Neural cell (in vitro differentiated cells): ENCODE measurements around the gene BLCAP. TPM values are rescaled to one million over a fixed set of nuclear protein-coding genes. Genes with fewer than 3 reads are reported as not detected.

Experiments used
- H2AFZ ChIP-seq: fragments of 200-600, 300-800 bp; sonication (generic), shearing (Covaris generic); 2 replicates; pipeline ENCODE4 v1.6.0; 2014; ENCODE audit warnings: low read depth, mild to moderate bottlenecking, antibody characterized with exemption, low read length, moderate library complexity
- H3F3A ChIP-seq: fragments of 200-600 bp; shearing (Covaris generic); 2 replicates; pipeline ENCODE4 v1.6.1; 2016; ENCODE audit warnings: mild to moderate bottlenecking, moderate library complexity, mixed read lengths, antibody characterized with exemption, low read length; ENCODE audit not compliant: insufficient read depth, poor library complexity, severe bottlenecking
- H3K27ac ChIP-seq: fragments of 200-600, 300-800 bp; sonication (generic), shearing (Covaris generic); 2 replicates; pipeline ENCODE4 v1.5.1; 2014; ENCODE audit warnings: mild to moderate bottlenecking, low read length, moderate library complexity
- H3K27me3 ChIP-seq: fragments of 300-800, 200-600 bp; sonication (generic), shearing (Covaris generic); 2 replicates; pipeline ENCODE4 v1.6.0; 2014; ENCODE audit warnings: mild to moderate bottlenecking, low read depth, low read length, moderate library complexity; ENCODE audit not compliant: insufficient read depth
- H3K36me3 ChIP-seq: fragments of 300-800, 200-600 bp; sonication (generic), shearing (Covaris generic); 2 replicates; pipeline ENCODE4 v1.5.1; 2014; ENCODE audit warnings: mild to moderate bottlenecking, antibody characterized with exemption, low read length, moderate library complexity; ENCODE audit not compliant: insufficient read depth
- H3K4me2 ChIP-seq: fragments of 300-800, 200-600 bp; sonication (generic), shearing (Covaris generic); 2 replicates; pipeline ENCODE4 v1.6.0; 2014; ENCODE audit warnings: mild to moderate bottlenecking, low read length
- H3K4me3 ChIP-seq: fragments of 300-800, 200-600 bp; sonication (generic), shearing (Covaris generic); 2 replicates; pipeline ENCODE4 v1.5.1; 2014; ENCODE audit warnings: mild to moderate bottlenecking, low read length, moderate library complexity
- H3K79me2 ChIP-seq: fragments of 200-600 bp; shearing (Covaris generic); replicated peaks from 2 replicates; pipeline ENCODE4 v1.6.0; 2014; ENCODE audit warnings: mild to moderate bottlenecking, low read length, moderate library complexity; ENCODE audit not compliant: insufficient read depth
- H3K9ac ChIP-seq: fragments of 300-800, 200-600 bp; sonication (generic), shearing (Covaris generic); 2 replicates; pipeline ENCODE4 v1.6.1; 2016; ENCODE audit warnings: mild to moderate bottlenecking, low read length, mixed read lengths
- H3K9me2 ChIP-seq: fragments of 200-600 bp; shearing (Covaris generic); 2 replicates; pipeline ENCODE4 v1.6.1; 2016; ENCODE audit warnings: mild to moderate bottlenecking, low read length, mixed read lengths; ENCODE audit not compliant: insufficient read depth
- H3K9me3 ChIP-seq: fragments of 200-600, 300-800 bp; sonication (generic), shearing (Covaris generic); 2 replicates; pipeline ENCODE4 v1.6.1; 2016; ENCODE audit warnings: mild to moderate bottlenecking, mixed run types, low read length, moderate library complexity, mixed read lengths
- H4K20me1 ChIP-seq: fragments of 200-600 bp; shearing (Covaris generic); 2 replicates; pipeline ENCODE4 v1.6.1; 2016; ENCODE audit warnings: mild to moderate bottlenecking, mixed run types; ENCODE audit not compliant: insufficient read depth
- EP300 ChIP-seq: fragments of 450-650 bp; conservative IDR thresholded peaks from 2 replicates; pipeline ENCODE4 v1.6.1; 2014; ENCODE audit warnings: antibody characterized with exemption, mild to moderate bottlenecking, moderate library complexity; ENCODE audit not compliant: poor library complexity, severe bottlenecking
- EZH2 ChIP-seq: fragments of 200-600, 300-800 bp; shearing (Covaris generic), sonication (generic); IDR thresholded peaks from 2 replicates; pipeline ENCODE4 v1.6.1; 2014; ENCODE audit warnings: antibody characterized with exemption, low read length, borderline replicate concordance, mild to moderate bottlenecking; ENCODE audit not compliant: insufficient read depth, poor library complexity, severe bottlenecking
- MXI1 ChIP-seq: fragments of 450-650 bp; conservative IDR thresholded peaks from 2 replicates; pipeline ENCODE4 v1.6.1; 2014; ENCODE audit warnings: antibody characterized with exemption, mild to moderate bottlenecking; ENCODE audit not compliant: poor library complexity, severe bottlenecking
- POLR2AphosphoS5 ChIP-seq: IDR thresholded peaks from 2 replicates; pipeline ENCODE4 v1.6.1; 2012
- RAD21 ChIP-seq: fragments of 450-650 bp; conservative IDR thresholded peaks from 2 replicates; pipeline ENCODE4 v1.6.1; 2014; ENCODE audit warnings: antibody characterized with exemption, mild to moderate bottlenecking, moderate library complexity
- REST ChIP-seq: IDR thresholded peaks from 2 replicates; pipeline ENCODE4 v1.6.1; 2012; ENCODE audit warnings: borderline replicate concordance
- SMC3 ChIP-seq: fragments of 450-650 bp; conservative IDR thresholded peaks from 2 replicates; pipeline ENCODE4 v1.6.1; 2014; ENCODE audit warnings: antibody characterized with exemption, mild to moderate bottlenecking, moderate library complexity; ENCODE audit not compliant: poor library complexity
- TAF1 ChIP-seq: IDR thresholded peaks from 2 replicates; pipeline ENCODE4 v1.6.1; 2012; ENCODE audit warnings: low read depth
- polyA plus RNA-seq: library from polyadenylated mRNA; depleted of rRNA; stranded (reverse); fragments of >200 nt; gene quantifications from 2 replicates; pipeline ENCODE4 v1.2.3, GENCODE V29; 2014
- TF ChIP-seq, protein P1 (sequence below): fragments of 450-650 bp; IDR thresholded peaks from 2 replicates; pipeline ENCODE4 v1.5.1; 2014; ENCODE audit warnings: antibody characterized with exemption, mild to moderate bottlenecking, moderate library complexity; ENCODE audit not compliant: poor library complexity, severe bottlenecking

BLCAP gene
- polyA plus RNA-seq, 1 donor from 2014 or later, result 344 TPM

- TF ChIP-seq EP300 (no peak), MXI1 (no peak), RAD21 (no peak), EZH2 (no peak), TAF1 (no peak), SMC3 (no peak), REST (no peak), POLR2AphosphoS5 (no peak)
- TF ChIP-seq, protein P1, sequence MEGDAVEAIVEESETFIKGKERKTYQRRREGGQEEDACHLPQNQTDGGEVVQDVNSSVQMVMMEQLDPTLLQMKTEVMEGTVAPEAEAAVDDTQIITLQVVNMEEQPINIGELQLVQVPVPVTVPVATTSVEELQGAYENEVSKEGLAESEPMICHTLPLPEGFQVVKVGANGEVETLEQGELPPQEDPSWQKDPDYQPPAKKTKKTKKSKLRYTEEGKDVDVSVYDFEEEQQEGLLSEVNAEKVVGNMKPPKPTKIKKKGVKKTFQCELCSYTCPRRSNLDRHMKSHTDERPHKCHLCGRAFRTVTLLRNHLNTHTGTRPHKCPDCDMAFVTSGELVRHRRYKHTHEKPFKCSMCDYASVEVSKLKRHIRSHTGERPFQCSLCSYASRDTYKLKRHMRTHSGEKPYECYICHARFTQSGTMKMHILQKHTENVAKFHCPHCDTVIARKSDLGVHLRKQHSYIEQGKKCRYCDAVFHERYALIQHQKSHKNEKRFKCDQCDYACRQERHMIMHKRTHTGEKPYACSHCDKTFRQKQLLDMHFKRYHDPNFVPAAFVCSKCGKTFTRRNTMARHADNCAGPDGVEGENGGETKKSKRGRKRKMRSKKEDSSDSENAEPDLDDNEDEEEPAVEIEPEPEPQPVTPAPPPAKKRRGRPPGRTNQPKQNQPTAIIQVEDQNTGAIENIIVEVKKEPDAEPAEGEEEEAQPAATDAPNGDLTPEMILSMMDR, result no peak
- H3K27me3 ChIP-seq, result no peaks in the 10 kb centered on the region
- no peaks in the 10 kb centered on the region for H3K79me2 ChIP-seq
- H4K20me1 ChIP-seq, result no peaks in the 10 kb centered on the region
- no peak overlapping the region for H2AFZ ChIP-seq
- no peaks in the 10 kb centered on the region for H3K9me3 ChIP-seq
- no peaks in the 10 kb centered on the region for H3F3A ChIP-seq
- no peaks in the 10 kb centered on the region for H3K36me3 ChIP-seq
- no peak overlapping the region for H3K4me2 ChIP-seq
- no peak overlapping the region for H3K4me3 ChIP-seq
- H3K9ac ChIP-seq, result no peak overlapping the region
- no peak overlapping the region for H3K27ac ChIP-seq
- no peaks in the 10 kb centered on the region for H3K9me2 ChIP-seq
These were observed 20.2 kb upstream of the BLCAP start for GRCh38 chr20:37547912-37548311.

- H3F3A ChIP-seq, result no peaks in the 10 kb centered on the region
- no peaks in the 10 kb centered on the region for H3K27me3 ChIP-seq
- H3K4me3 ChIP-seq, result no peak overlapping the region
- H3K27ac ChIP-seq, result no peak overlapping the region
- H3K9ac ChIP-seq, result no peak overlapping the region
- H4K20me1 ChIP-seq, result no peaks in the 10 kb centered on the region
- H3K4me2 ChIP-seq, result no peak overlapping the region
- no peaks in the 10 kb centered on the region for H3K36me3 ChIP-seq
- TF ChIP-seq SMC3 (no peak), TAF1 (no peak), POLR2AphosphoS5 (no peak), EP300 (no peak), MXI1 (no peak), RAD21 (no peak), REST (no peak), EZH2 (no peak)
- TF ChIP-seq, protein P1, result no peak
- no peaks in the 10 kb centered on the region for H3K9me3 ChIP-seq
- H3K9me2 ChIP-seq, result no peaks in the 10 kb centered on the region
- H3K79me2 ChIP-seq, result no peaks in the 10 kb centered on the region
- H2AFZ ChIP-seq, result no peak overlapping the region
These were observed 17.8 kb upstream of the BLCAP start for GRCh38 chr20:37545516-37545915.
